Measurements from ENCODE around the gene PRR3. TPM values are rescaled to one million over a fixed set of nuclear protein-coding genes. Genes with fewer than 3 reads are reported as not detected.

Gene PRR3
- total and polyA plus RNA-seq, 9 of the 15 experiments (the other 6 are each of a cell fraction or from before 2014, with no cell fraction given) = 23.5 to 59.6 (median 28.8) TPM

DNA sequence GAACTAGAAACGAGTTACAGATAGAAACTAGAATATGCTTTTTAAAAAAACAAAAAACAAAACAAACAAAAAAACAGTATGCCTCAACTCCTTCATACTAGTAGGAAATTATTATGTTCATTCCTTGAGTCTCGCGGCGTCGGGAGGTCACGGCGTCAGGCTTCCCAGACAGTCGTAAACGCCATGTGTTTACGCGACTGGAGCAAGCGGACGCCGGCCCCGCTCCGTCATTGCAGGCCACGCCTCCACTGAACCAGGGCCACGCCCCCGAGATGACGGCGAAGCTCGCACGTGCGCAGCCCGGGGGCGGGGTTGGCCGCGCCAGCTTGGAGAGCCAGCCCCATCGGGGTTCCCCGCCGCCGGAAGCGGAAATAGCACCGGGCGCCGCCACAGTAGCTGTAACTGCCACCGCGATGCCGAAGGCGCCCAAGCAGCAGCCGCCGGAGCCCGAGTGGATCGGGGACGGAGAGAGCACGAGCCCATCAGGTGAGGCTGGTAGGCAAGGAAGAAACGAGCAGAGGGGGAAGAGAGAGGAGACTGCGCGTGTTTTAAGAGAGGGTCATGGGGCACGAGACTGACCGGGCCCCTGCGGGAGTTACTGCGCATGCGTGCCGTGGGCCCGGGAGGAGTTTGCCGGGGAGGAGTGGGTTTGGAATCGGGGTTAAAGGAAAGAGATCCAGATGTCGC lies 14.1 kb downstream of the PRR3 start, which contains the start of gene ABCF1 (continued):
- TF ChIP-seq E2F3 (CRISPR knock-in tag; IDR thresholded peaks at IDR 0.05) (no peak), ZNF57 (CRISPR knock-in tag; IDR thresholded peaks at IDR 0.05) (no peak), MXD1 (CRISPR knock-in tag; IDR thresholded peaks at IDR 0.05; ENCODE audit: borderline replicate concordance, poor library complexity, severe bottlenecking) (peak; percentile 90), ZNF584 (CRISPR knock-in tag; IDR thresholded peaks at IDR 0.05; ENCODE audit: low read depth) (peak; percentile 81; the same call in 1 of the 2 replicates), SP1 (CRISPR knock-in tag; IDR thresholded peaks at IDR 0.05) (peak; percentile 98), ZNF324 (CRISPR knock-in tag; IDR thresholded peaks at IDR 0.05) (no peak; the same call in 1 of the 2 replicates), NFIC (IDR thresholded peaks at IDR 0.05) (0 out of 2 replicates have a peak, but pooled peaks have one; percentile 53), MEF2A (IDR thresholded peaks at IDR 0.05; ENCODE audit: control insufficient read depth, low read depth, low read length) (no peak), BRF1 (IDR thresholded peaks at IDR 0.05; ENCODE audit: borderline replicate concordance, extremely low read depth, insufficient read length) (no peak), KDM2B (CRISPR knock-in tag; IDR thresholded peaks at IDR 0.05) (peak; percentile 89; the same call in 1 of the 2 replicates), TFAM (CRISPR knock-in tag; conservative IDR thresholded peaks at IDR 0.05) (no peak), RAD51 (IDR thresholded peaks at IDR 0.05; ENCODE audit: borderline replicate concordance, low read depth) (peak; percentile 80; the same call in 1 of the 2 replicates), MXI1 (IDR thresholded peaks at IDR 0.05; ENCODE audit: low read depth, low read length) (peak; percentile 99), ILK (tag; IDR thresholded peaks at IDR 0.05; ENCODE audit: borderline replicate concordance, low read depth) (no peak), MTA1 (IDR thresholded peaks at IDR 0.05; ENCODE audit: borderline replicate concordance) (peak; percentile 94)
- TF ChIP-seq, protein P1, sequence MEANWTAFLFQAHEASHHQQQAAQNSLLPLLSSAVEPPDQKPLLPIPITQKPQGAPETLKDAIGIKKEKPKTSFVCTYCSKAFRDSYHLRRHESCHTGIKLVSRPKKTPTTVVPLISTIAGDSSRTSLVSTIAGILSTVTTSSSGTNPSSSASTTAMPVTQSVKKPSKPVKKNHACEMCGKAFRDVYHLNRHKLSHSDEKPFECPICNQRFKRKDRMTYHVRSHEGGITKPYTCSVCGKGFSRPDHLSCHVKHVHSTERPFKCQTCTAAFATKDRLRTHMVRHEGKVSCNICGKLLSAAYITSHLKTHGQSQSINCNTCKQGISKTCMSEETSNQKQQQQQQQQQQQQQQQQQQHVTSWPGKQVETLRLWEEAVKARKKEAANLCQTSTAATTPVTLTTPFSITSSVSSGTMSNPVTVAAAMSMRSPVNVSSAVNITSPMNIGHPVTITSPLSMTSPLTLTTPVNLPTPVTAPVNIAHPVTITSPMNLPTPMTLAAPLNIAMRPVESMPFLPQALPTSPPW (CRISPR knock-in tag; IDR thresholded peaks at IDR 0.05) = peak; percentile 83
- TF ChIP-seq, protein P2, sequence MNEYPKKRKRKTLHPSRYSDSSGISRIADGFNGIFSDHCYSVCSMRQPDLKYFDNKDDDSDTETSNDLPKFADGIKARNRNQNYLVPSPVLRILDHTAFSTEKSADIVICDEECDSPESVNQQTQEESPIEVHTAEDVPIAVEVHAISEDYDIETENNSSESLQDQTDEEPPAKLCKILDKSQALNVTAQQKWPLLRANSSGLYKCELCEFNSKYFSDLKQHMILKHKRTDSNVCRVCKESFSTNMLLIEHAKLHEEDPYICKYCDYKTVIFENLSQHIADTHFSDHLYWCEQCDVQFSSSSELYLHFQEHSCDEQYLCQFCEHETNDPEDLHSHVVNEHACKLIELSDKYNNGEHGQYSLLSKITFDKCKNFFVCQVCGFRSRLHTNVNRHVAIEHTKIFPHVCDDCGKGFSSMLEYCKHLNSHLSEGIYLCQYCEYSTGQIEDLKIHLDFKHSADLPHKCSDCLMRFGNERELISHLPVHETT (CRISPR knock-in tag; conservative IDR thresholded peaks at IDR 0.05 in 1 of 2, IDR thresholded peaks at IDR 0.05 in 1 of 2) = peak in 1 of 2 experiments; percentile 92; a peak in 2 of 4 replicates
- TF ChIP-seq, protein P3, sequence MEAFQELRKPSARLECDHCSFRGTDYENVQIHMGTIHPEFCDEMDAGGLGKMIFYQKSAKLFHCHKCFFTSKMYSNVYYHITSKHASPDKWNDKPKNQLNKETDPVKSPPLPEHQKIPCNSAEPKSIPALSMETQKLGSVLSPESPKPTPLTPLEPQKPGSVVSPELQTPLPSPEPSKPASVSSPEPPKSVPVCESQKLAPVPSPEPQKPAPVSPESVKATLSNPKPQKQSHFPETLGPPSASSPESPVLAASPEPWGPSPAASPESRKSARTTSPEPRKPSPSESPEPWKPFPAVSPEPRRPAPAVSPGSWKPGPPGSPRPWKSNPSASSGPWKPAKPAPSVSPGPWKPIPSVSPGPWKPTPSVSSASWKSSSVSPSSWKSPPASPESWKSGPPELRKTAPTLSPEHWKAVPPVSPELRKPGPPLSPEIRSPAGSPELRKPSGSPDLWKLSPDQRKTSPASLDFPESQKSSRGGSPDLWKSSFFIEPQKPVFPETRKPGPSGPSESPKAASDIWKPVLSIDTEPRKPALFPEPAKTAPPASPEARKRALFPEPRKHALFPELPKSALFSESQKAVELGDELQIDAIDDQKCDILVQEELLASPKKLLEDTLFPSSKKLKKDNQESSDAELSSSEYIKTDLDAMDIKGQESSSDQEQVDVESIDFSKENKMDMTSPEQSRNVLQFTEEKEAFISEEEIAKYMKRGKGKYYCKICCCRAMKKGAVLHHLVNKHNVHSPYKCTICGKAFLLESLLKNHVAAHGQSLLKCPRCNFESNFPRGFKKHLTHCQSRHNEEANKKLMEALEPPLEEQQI (IDR thresholded peaks at IDR 0.05) = no peak
- TF ChIP-seq, protein P4, sequence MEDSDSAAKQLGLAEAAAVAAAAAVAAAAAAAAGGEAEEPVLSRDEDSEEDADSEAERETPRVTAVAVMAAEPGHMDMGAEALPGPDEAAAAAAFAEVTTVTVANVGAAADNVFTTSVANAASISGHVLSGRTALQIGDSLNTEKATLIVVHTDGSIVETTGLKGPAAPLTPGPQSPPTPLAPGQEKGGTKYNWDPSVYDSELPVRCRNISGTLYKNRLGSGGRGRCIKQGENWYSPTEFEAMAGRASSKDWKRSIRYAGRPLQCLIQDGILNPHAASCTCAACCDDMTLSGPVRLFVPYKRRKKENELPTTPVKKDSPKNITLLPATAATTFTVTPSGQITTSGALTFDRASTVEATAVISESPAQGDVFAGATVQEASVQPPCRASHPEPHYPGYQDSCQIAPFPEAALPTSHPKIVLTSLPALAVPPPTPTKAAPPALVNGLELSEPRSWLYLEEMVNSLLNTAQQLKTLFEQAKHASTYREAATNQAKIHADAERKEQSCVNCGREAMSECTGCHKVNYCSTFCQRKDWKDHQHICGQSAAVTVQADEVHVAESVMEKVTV (CRISPR knock-in tag; IDR thresholded peaks at IDR 0.05) = 0 out of 2 replicates have a peak, but pooled peaks have one; percentile 15
